Breast epithelium (tissue), 4 donors: ENCODE results near the gene PGPEP1. TPM values are rescaled to one million over a fixed set of nuclear protein-coding genes. Genes with fewer than 3 reads are reported as not detected.

ENCODE experiments used
- DNase-seq, 2 donors: peaks; one replicate each; pipeline ENCODE4 v3.0.0-alpha.2; 2019; ENCODE audit warnings: low spot score in 2 of 2
- H3K27ac ChIP-seq, 2 donors: fragments of 200-600 bp; sonication (generic) in 1 of 2; one replicate each; pipeline ENCODE4 v1.5.1; 2016 to 2019; ENCODE audit warnings: mild to moderate bottlenecking in 1 of 2
- H3K27me3 ChIP-seq, 2 donors: fragments of 200-600 bp; sonication (generic) in 1 of 2; one replicate each; pipeline versions ENCODE4 v1.5.1 to v1.6.0; 2017 to 2019; ENCODE audit warnings: control low read depth in 1 of 2, mild to moderate bottlenecking in 1 of 2
- H3K36me3 ChIP-seq: fragments of 200-600 bp; one replicate; pipeline ENCODE4 v1.5.1; 2019
- H3K4me1 ChIP-seq, 2 donors: fragments of 200-600 bp; sonication (generic); one replicate each; pipeline ENCODE4 v1.5.1; 2016 to 2019; ENCODE audit warnings: control low read depth in 1 of 2
- H3K4me3 ChIP-seq, 3 donors: fragments of 200-600 bp; sonication (generic); 1 replicate in 2 of 3; 2 replicates in 1 of 3; pipeline ENCODE4 v1.5.1; 2016 to 2019; ENCODE audit warnings: mild to moderate bottlenecking in 3 of 3, moderate library complexity in 2 of 3
- H3K9me3 ChIP-seq, 2 donors: fragments of 200-600 bp; sonication (generic) in 1 of 2; one replicate each; pipeline ENCODE4 v1.5.1; 2016 to 2019; ENCODE audit warnings: control low read depth in 1 of 2
- POLR2A ChIP-seq: fragments of 450-650 bp; IDR thresholded peaks from one replicate; pipeline ENCODE4 v1.6.1; 2016; ENCODE audit warnings: antibody characterized with exemption, mild to moderate bottlenecking, moderate library complexity
- POLR2AphosphoS5 ChIP-seq, 3 donors: sonication (generic); formaldehyde crosslinking; IDR thresholded peaks; one replicate each; pipeline ENCODE4 v1.6.1; 2017; ENCODE audit warnings: antibody characterized with exemption in 3 of 3
- intact Hi-C: fragments of 100-400 bp; cut with DNase I; formaldehyde crosslinking; loops from one replicate; pipeline ENCODE4 v1.15.1; 2023; ENCODE audit warnings: low total_unique reads
- total RNA-seq, 3 donors: library from RNA; depleted of rRNA; stranded (reverse); fragments of >200 nt; gene quantifications; one replicate each; pipeline ENCODE4 v1.1.0, GENCODE V29; 2016
- TF ChIP-seq, protein P1 (sequence below), 3 donors: fragments of 450-650 bp; IDR thresholded peaks; one replicate each; pipeline ENCODE4 v1.5.1; 2016 to 2017; ENCODE audit warnings: antibody characterized with exemption in 3 of 3, mild to moderate bottlenecking in 3 of 3, moderate library complexity in 3 of 3

The PGPEP1 gene
- total RNA-seq, 3 donors from 2014 or later, result 22.5 to 29.2 (median 25.9) TPM

DNA sequence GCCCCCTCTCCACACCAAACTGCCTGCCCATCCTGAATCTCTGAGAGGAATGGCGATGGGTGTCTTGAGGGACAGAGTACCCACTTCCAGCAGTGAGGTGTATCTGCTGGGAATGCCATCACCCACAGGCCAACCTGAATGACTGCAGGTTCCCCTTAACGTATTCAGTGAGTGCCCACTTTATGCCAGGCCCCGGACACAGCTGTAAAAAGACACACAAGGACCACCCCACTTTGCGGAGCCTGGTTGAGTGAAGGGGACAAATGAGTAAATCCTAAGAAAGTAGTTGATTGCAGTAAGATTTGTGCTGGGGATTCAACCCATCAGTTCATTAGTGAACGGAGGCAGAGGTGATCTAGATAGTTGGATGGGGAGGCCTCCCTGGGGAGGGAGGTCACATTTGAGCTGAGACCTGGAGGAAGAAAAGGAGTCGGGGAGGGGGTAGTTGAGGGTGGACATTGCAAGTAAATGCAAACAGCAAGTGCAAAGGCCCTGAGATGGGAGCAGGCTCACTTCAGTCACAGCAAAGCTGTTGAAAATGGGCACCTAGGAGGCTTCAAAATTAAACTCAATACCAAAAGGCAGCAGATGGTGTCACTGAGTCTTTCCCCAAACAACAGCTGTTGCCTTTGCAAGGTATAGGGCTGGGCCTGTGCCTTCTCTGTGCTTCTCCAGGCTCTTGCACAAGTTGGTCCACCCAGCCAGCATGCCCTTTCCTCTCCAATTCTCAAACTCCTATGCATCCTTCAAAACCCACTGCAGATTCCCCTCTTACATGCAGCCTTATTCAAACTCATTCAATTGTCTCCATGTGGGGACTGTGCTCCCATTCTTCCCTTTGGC, 49.9 kb downstream of the PGPEP1 start:
- Histone ChIP-seq H3K4me1 (no peaks in the 10 kb centered on the region), H3K36me3 (no peaks in the 10 kb centered on the region), H3K9me3 (no peaks in the 10 kb centered on the region), H3K27ac (no peak overlapping the region), H3K4me3 (no peak overlapping the region), H3K27me3 (no peaks in the 10 kb centered on the region)
- intact Hi-C loops, result no loop called here
- no peak for DNase-seq
- TF ChIP-seq POLR2A, result no peak
- TF ChIP-seq, protein P1, sequence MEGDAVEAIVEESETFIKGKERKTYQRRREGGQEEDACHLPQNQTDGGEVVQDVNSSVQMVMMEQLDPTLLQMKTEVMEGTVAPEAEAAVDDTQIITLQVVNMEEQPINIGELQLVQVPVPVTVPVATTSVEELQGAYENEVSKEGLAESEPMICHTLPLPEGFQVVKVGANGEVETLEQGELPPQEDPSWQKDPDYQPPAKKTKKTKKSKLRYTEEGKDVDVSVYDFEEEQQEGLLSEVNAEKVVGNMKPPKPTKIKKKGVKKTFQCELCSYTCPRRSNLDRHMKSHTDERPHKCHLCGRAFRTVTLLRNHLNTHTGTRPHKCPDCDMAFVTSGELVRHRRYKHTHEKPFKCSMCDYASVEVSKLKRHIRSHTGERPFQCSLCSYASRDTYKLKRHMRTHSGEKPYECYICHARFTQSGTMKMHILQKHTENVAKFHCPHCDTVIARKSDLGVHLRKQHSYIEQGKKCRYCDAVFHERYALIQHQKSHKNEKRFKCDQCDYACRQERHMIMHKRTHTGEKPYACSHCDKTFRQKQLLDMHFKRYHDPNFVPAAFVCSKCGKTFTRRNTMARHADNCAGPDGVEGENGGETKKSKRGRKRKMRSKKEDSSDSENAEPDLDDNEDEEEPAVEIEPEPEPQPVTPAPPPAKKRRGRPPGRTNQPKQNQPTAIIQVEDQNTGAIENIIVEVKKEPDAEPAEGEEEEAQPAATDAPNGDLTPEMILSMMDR (IDR thresholded peaks at IDR 0.05), result no peak
- no peak for TF ChIP-seq POLR2AphosphoS5 (IDR thresholded peaks at IDR 0.05)

GRCh38 chr19:18391509-18392075, 51.2 kb downstream of the PGPEP1 start:
- no peak overlapping the region for H3K4me3 ChIP-seq
- no peaks in the 10 kb centered on the region for H3K36me3 ChIP-seq
- H3K4me1 ChIP-seq, result no peaks in the 10 kb centered on the region
- no peak overlapping the region for H3K27ac ChIP-seq
- intact Hi-C loops, result no loop called here
- no peak for DNase-seq
- no peaks in the 10 kb centered on the region for H3K27me3 ChIP-seq
- H3K9me3 ChIP-seq, result no peaks in the 10 kb centered on the region
- TF ChIP-seq POLR2AphosphoS5 (IDR thresholded peaks at IDR 0.05) (no peak), POLR2A (no peak)

DNA sequence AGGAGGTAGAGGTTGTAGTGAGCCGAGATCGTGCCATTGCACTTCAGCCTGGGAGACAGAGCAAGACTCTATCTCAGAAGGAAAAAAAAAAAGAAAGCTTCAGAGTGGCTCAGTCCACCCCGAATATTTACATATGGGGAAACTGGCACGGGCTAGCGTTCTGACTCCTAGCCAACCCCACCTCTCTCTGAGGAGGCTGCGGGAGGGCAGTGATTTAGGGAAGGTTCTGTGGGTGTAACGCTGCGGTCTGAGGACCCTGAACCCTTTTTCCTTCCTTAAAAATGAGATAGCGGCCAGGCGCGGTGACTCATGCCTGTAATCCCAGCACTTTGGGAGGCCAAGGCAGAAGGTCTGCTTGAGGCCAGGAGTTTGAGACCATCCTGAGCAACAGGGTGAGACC, 52.0 kb downstream of the PGPEP1 start:
- intact Hi-C loops, result no loop called here
- Histone ChIP-seq H3K36me3 (no peaks in the 10 kb centered on the region), H3K4me3 (no peak overlapping the region), H3K4me1 (no peaks in the 10 kb centered on the region), H3K27ac (no peak overlapping the region), H3K9me3 (no peaks in the 10 kb centered on the region), H3K27me3 (peaks cover 2 to 5% of the 10 kb centered on the region in 2 donors)
- no peak for DNase-seq
- TF ChIP-seq POLR2AphosphoS5 (IDR thresholded peaks at IDR 0.05), result no peak
- TF ChIP-seq, protein P1 (IDR thresholded peaks at IDR 0.05), result no peak

- TF ChIP-seq POLR2AphosphoS5 (IDR thresholded peaks at IDR 0.05) (no peak), POLR2A (no peak)
- TF ChIP-seq, protein P1 (IDR thresholded peaks at IDR 0.05), result no peak
- peaks cover 2 to 9% of the 10 kb centered on the region in 2 donors for H3K27me3 ChIP-seq
- no peak overlapping the region for H3K27ac ChIP-seq
- H3K9me3 ChIP-seq, result no peaks in the 10 kb centered on the region
- H3K4me3 ChIP-seq, result no peak overlapping the region
- intact Hi-C loops, result no loop called here
- H3K36me3 ChIP-seq, result no peaks in the 10 kb centered on the region
- no peak for DNase-seq
- no peaks in the 10 kb centered on the region for H3K4me1 ChIP-seq
Measured at GRCh38 chr19:18392926-18393325, 52.5 kb downstream of the PGPEP1 start.

DNA sequence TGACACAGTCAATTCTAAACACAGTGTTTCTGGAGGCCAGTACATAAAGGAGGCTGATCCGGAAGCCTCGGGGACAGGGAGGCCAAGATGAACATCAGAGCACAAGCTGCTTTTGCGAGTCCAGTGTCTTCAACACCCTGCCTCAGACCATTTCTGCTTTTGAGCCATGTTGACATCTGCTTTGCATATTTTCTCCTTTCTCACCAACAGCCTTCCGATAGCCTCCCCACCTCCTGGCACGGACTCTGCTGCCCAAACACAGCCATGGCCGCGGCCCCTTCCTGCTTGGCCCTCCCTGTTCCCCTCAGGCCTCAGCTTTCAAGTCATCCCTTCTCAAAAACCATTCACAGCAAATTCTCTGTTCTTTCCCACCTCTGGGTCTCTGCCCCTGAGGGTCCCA, 53.4 kb downstream of the PGPEP1 start:
- H3K27me3 ChIP-seq, result peaks cover 2 to 9% of the 10 kb centered on the region in 2 donors
- no peaks in the 10 kb centered on the region for H3K36me3 ChIP-seq
- H3K4me1 ChIP-seq, result no peaks in the 10 kb centered on the region
- no peak for DNase-seq
- no peaks in the 10 kb centered on the region for H3K9me3 ChIP-seq
- no peak for TF ChIP-seq POLR2A
- no peak for TF ChIP-seq POLR2AphosphoS5 (IDR thresholded peaks at IDR 0.05)
- TF ChIP-seq, protein P1 (IDR thresholded peaks at IDR 0.05), result no peak
- peak overlapping the region in 1 of 3 donors; percentile 18 for H3K4me3 ChIP-seq
- H3K27ac ChIP-seq, result no peak overlapping the region
- intact Hi-C loops, result no loop called here
